Epithelial cell of proximal tubule (primary cell): ENCODE data around the gene BBLN. TPM values are rescaled to one million over a fixed set of nuclear protein-coding genes. Genes with fewer than 3 reads are reported as not detected.
A peak's percentile ranks its signal among the peaks of the same experiment; 100 is the strongest.

Experiments used
- DNase-seq: peaks from one replicate; pipeline ENCODE4 v3.0.0-alpha.2; 2011; ENCODE audit warnings: low read depth
- H3K4me3 ChIP-seq: 2 replicates; pipeline ENCODE4 v1.5.1; 2011; ENCODE audit warnings: low read depth, mild to moderate bottlenecking, low read length
- total RNA-seq: library from RNA; depleted of rRNA; stranded (reverse); fragments of >200 nt; gene quantifications from 2 replicates; pipeline ENCODE4 v1.2.3, GENCODE V29; 2015
- TF ChIP-seq, protein P1 (sequence below): conservative IDR thresholded peaks from 2 replicates; pipeline ENCODE4 v1.5.1; 2012; ENCODE audit warnings: low read depth, mild to moderate bottlenecking, low read length

BBLN gene
- total RNA-seq, 1 donor from 2014 or later, result 269 TPM

DNA sequence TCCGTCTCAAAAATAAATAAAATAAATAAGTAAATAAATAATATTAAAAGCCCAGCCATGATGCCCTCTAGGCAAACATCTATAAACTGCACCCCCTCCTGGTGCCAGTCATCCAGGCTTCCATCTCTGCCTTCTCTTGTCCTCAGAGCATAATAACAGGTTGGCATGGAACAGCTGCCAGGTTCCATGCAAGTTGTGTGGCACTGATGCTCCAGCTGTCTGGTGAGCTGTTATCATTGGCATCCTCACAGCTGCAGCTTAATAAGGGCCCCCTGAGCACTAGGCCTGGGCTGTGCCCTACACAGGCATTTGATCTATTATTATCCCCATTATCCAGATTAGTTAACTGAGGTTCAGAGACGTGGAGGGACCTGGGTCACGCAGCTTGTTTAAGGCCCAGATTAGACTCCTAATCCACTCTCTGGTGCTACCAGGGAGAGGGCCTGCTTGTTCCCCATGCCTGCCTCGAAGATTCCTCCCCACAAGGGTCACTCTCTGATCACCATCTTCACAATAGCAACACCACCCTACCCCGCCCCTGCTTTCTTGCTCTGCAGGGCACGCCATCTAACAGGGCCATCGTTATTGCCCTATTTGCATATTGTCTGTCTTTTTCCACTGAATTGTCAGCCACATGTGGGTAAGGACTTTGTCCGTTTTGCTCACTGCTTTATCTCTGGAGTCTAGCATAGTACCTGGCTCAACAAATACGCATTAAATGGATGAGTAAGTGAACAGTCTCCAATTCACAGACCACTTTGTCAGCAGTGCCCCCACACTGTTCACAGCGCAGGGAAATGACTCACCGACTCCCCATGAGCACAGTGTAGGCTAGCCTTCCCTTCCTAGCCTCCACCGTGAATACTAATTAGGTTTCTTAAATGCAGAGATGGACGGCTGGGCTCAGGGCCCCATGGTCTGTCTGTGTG is 41.6 kb downstream of the BBLN start:
- no peak for DNase-seq
- H3K4me3 ChIP-seq, result no peak overlapping the region
- TF ChIP-seq, protein P1, sequence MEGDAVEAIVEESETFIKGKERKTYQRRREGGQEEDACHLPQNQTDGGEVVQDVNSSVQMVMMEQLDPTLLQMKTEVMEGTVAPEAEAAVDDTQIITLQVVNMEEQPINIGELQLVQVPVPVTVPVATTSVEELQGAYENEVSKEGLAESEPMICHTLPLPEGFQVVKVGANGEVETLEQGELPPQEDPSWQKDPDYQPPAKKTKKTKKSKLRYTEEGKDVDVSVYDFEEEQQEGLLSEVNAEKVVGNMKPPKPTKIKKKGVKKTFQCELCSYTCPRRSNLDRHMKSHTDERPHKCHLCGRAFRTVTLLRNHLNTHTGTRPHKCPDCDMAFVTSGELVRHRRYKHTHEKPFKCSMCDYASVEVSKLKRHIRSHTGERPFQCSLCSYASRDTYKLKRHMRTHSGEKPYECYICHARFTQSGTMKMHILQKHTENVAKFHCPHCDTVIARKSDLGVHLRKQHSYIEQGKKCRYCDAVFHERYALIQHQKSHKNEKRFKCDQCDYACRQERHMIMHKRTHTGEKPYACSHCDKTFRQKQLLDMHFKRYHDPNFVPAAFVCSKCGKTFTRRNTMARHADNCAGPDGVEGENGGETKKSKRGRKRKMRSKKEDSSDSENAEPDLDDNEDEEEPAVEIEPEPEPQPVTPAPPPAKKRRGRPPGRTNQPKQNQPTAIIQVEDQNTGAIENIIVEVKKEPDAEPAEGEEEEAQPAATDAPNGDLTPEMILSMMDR, result peak; percentile 13

- DNase-seq, result no peak
- TF ChIP-seq, protein P1, result no peak
- H3K4me3 ChIP-seq, result no peak overlapping the region
Observed at GRCh38 chr9:128202648-128203023, 42.6 kb downstream of the BBLN start.

DNA sequence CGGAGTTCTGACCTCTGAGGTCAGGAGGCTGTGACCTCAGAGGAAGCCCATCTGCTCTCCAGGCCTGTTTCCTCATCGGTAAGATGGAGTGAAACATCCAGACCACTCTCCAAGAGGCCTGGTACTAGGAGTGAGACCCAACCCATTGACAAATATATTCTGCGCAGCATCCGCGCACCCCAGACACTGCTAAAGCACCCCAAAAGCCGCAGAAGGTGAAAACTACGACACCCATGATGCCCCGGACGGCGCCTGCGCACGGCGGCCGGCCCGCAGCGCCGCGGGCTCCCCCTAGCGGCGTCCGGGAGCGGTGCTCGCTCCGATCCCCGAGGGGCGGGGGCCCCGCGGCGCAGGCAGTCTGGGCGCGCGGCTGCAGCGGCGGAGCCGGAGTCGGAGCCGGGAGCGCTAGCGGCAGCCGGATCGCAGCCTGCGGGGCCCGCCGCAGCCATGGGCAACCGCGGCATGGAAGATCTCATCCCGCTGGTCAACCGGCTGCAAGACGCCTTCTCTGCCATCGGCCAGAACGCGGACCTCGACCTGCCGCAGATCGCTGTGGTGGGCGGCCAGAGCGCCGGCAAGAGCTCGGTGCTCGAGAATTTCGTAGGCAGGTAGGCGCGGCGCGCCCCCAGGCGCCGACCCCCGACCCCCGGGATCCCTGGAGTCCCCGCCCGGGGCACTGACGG is 43.1 kb downstream of the BBLN start, which contains the start of gene DNM1:
DNM1 (plus strand) TSS at position 356 of the 683 bp plus-strand sequence; CDS start at position 448, 92 bp downstream.
- H3K4me3 ChIP-seq, result peak within 1 kb of the TSS; percentile 72
- no peak for DNase-seq
- TF ChIP-seq, protein P1, result peak; percentile 62

- H3K4me3 ChIP-seq, result peak overlapping the region; percentile 72
- no peak for DNase-seq
- TF ChIP-seq, protein P1, result no peak
Observed at GRCh38 chr9:128203707-128204551, 43.9 kb downstream of the BBLN start.

DNA sequence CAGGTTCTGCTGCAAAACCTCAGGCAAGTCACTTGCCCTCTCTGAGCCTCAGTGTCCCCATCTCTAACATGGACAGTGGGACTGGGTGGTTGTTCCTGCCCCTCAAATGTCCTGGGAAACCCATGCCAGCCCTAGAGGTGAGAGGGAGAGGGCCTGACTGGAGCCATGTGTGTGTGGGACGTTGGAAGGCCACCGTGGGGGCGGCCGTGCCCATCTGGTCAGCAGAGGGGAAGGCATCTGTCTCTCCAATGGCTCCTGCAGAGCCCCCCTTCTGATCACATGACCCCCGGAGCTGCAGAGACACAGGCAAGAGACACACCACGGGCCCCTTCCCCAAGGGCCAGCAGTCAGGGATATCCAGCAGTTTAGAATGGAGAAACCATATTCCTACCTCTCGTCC is 44.8 kb downstream of the BBLN start:
- peak overlapping the region; percentile 72 for H3K4me3 ChIP-seq
- TF ChIP-seq, protein P1, result no peak
- DNase-seq, result no peak

DNA sequence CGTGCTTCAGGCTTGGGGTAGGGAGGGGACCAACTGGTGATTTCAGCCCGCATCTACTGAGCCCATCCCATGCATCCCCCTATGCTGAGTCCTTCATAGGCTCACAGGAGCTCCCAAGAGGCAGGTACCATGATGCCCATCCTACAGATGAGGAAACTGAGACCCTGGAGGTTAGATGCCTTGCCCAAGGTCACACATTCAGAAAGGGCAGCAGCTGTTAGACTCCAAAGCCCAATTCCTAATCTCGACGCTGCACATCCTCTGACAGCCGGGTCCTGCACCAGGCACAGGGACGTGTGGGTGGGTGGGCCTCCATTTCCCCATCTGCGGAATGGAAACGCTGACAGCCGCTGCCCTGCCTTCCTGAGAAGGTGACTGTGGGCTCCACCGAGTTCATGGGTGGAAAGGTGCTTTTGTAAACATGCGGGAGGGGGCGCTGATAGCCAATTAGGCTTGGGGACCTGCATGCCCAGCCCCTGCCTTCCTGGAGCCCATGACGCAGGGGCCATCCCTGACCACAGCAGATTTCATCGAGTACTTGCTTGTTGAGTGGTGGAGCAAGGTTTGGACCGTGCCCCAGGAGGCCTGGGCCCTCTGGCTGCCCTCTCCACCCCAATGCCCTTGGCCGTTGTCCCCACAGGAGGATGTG is 45.4 kb downstream of the BBLN start:
- TF ChIP-seq, protein P1, result no peak
- no peak for DNase-seq
- no peak overlapping the region for H3K4me3 ChIP-seq
